HG03045 (cell line): ENCODE measurements around the gene ASPHD1.
"Not testable (repeated sequence)": the region's sequence is repeated elsewhere in the genome, so short reads cannot be mapped to it uniquely, and the experiment has no call there.

Experiments
- ATAC-seq: cut with Tn5 transposase; IDR thresholded peaks from one replicate; pipeline ENCODE4 v1.9.1; 2021; ENCODE audit warnings: mild to moderate bottlenecking, moderate library complexity; ENCODE audit not compliant: unreplicated experiment

ASPHD1 gene

DNA sequence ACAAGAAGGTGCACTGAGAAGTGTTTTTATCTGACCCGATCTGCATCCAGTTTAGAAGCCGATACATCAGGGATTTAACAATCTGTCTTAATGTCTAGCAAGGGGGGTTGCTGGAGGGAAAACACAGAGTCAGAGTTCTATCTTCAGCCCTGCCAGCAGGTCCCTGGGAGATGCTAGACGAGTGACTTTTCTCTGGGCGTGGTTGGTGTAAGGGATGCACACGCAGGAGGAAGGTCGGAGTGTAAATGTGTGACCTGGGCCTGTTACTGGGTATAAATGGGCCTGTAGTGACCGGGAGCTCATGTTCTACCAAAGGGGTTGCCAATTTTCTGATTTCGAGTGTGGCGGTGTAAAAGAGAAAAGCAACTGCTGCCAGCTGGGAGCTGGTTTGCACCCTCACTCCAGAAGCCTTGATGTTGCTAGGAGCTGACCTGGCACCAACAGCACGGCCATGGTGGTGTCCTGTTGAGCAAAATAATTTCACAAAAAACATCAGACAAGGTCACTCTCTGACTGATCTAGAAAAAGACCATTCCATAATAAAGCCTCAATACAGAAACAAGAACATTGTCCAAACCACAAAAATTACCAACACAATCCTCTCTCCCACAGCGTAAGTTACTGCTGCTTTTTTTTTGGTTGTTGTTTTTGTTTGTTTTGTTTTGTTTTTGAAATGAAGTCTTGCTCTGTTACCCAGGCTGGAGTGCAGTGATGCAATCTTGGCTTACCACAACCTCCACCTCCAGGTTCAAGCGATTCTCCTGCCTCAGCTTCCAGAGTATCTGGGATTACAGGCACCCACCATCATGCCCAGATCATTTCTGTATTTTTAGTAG is 27.0 kb downstream of the ASPHD1 start:
- no peak for ATAC-seq

DNA sequence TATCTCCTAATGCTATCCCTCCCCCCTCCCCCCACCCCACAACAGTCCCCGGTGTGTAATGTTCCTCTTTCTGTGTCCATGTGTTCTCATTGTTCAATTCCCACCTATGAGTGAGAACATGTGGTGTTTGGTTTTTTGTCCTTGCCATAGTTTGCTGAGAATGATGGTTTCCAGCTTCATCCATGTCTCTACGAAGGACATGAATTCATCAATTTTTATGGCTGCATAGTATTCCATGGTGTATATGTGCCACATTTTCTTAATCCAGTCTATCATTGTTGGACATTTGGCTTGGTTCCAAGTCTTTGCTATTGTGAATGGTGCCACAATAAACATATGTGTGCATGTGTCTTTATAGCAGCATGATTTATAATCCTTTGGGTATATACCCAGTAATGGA is 31.5 kb downstream of the ASPHD1 start:
- ATAC-seq: not testable (repeated sequence)

DNA sequence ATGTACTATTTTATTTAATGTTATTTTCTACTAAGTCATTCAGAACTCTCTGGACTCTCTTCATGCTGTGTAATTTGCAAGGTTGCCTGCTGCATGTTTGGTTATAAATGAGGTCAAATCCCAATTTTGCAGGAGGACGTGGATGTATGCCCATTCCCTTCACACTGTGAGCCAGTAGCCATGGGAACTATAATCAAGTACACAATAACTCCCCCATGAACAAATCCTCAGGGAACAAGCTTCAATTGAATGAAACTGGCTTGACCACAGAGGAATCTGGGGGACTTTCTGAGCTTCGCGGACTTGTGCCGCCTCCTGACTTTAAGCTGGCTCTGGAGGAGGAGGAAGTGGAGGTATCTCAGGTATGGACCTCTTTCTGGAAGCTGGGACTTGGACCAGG is 40.4 kb downstream of the ASPHD1 start:
- no peak for ATAC-seq

DNA sequence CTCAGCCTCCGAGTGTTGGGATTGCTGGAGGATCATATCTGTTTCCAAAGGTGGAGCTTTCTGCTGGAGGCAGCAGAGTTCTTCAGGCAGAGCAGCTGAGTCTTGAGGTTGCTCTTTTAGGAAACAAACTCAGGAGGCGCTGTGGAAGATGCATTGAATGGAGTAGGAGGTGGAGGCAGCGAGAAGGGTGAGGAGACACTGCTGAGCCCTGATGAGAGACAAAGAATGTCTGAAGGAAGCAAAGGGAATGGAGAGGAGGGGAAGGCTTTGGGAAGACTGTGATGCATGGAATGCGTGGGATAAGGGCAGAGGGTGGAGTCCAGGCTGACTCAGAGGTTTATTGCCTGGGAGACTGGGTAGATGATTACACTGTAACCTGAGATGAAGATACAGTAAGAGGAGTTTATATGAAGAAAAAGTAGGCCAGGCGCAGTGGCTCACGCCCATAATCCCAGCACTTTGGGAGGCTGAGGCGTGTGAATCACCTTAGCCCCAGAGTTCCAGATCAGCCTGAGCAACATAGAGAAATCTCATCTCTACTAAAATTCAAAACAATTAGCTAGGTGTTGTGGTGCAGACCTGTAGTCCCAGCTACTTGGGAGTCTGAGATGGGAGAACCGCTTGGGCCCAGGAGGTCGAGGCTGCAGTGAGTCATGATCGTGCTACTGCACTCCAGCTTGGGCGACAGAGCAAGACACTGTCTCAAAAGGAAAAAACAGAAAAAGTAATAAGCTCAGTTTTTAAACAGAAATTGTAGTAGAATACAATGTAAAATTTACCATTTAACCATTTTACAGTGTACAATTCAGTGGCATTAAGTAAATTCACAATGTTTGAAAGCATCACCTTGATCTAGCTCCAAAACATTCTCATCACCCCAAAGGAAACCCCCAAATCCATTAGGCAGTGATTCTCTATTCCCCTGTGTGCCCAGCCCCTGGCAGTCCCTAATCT is 43.8 kb downstream of the ASPHD1 start:
- no peak for ATAC-seq

DNA sequence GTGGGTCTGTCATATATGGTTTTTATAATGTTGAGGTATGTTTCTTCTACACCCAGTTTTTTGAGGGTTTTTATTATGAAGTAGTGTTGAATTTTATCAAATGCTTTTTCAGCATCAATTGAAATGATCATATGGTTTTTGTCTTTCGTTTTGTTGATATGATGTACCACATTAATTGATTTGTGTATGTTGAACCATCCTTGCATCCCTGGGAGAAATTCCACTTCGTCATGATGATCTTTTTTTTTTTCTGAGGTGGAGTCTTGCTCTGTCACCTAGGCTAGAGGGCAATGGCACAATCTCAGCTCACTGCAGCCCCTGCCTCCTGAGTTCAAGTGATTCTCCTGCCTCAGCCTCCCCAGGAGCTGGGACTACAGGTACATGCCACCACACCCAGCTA is 47.6 kb downstream of the ASPHD1 start:
- no peak for ATAC-seq

DNA sequence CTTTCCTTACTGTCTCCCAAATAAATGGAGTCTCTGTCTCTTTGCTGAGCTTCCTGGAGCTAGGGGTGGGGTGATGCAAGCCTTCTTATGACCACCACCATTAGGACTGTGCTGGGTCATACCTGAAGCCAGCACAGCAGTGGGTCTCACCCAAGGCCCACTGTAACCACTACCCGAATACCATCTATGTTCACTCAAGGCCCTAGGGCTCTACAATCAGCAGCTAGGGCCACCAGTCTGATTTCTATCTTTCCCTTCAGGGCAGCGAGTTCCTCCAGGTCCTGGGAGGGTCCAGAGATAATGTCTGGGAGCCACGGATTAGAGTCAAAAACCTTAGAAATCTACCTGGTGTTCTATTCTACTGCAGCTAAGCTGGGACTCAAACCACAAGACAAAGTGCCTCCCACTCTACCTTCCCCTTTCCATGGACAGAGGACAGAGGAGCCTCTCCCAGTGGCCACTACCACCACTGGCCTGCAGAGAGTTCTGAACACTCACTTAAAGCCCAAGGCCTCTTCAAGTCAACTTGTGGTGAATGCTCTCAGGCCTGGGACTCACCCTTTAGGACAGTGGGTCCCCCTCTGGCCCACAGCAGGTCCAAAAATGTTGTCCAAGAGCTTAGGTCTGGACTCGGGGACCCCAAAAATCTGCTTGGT is 50.6 kb downstream of the ASPHD1 start:
- no peak for ATAC-seq

DNA sequence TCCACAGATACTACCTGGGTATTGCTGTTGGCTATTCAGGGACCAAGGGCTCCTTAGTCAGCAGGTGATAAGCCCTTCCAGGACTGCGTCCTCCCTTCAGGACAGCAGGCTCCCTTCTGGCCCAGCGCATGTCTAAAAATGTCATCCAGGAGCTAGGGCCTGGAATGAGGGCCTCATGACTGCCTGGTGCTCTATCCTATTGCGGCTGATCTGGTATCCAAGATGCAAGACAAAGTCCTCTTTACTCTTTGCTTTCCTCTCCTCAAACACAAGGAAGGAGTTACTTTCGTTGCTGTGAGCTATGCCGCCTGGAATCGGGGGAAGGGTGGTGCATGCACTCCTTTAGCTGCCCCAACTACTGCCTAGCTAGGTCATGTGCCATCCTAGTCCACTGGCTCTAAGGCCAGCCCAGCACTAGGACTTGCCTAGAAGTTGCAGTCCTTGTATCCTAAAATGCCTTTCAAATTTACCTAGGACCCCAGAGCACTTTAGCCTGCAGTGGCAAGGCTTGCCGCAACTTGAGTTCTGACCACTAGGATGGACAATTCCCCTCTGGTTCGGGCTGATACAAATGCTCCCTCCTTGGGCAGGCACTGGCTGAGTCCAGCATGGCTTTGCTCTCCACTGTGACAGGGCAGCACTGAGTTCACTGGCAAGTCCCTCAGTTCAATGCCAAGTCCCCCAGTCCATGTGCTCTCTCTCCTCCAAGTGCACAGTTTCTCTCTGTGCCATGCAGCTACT is 51.5 kb downstream of the ASPHD1 start:
- ATAC-seq: no peak
